HG03039 (cell line): ENCODE results near the gene KDM8.
A peak's percentile ranks its signal among the peaks of the same experiment; 100 is the strongest.

ENCODE experiments used
- ATAC-seq: cut with Tn5 transposase; IDR thresholded peaks from one replicate; pipeline ENCODE4 v1.9.1; 2021; ENCODE audit warnings: mild to moderate bottlenecking, moderate library complexity; ENCODE audit not compliant: unreplicated experiment

Gene KDM8

GRCh38 chr16:27267037-27267677 lies 63.8 kb downstream of the KDM8 start:
- ATAC-seq = no peak

- ATAC-seq = peak; percentile 87
Observed at GRCh38 chr16:27268376-27269299, 65.3 kb downstream of the KDM8 start, which contains the start of gene NSMCE1. Gene NSMCE1, minus strand, starts transcription at chr16:27268772. Its CDS starts 11,202 bp downstream, at chr16:27257570.

GRCh38 chr16:27269300-27270150 lies 66.2 kb downstream of the KDM8 start:
- ATAC-seq = no peak

GRCh38 chr16:27270349-27270748 lies 67.0 kb downstream of the KDM8 start:
- no peak for ATAC-seq
